ENCODE measurements around the gene ARHGAP28.

Gene ARHGAP28

GRCh38 chr18:6956999-6957398 is 227.5 kb downstream of the ARHGAP28 start:
- TF ChIP-seq, protein P1, sequence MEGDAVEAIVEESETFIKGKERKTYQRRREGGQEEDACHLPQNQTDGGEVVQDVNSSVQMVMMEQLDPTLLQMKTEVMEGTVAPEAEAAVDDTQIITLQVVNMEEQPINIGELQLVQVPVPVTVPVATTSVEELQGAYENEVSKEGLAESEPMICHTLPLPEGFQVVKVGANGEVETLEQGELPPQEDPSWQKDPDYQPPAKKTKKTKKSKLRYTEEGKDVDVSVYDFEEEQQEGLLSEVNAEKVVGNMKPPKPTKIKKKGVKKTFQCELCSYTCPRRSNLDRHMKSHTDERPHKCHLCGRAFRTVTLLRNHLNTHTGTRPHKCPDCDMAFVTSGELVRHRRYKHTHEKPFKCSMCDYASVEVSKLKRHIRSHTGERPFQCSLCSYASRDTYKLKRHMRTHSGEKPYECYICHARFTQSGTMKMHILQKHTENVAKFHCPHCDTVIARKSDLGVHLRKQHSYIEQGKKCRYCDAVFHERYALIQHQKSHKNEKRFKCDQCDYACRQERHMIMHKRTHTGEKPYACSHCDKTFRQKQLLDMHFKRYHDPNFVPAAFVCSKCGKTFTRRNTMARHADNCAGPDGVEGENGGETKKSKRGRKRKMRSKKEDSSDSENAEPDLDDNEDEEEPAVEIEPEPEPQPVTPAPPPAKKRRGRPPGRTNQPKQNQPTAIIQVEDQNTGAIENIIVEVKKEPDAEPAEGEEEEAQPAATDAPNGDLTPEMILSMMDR (IDR thresholded peaks at IDR 0.05; ENCODE audit: low read depth, low read length, missing control alignments) = no peak
- DNase-seq (ENCODE audit: low read depth) = no peak
- no peak overlapping the region for H3K4me3 ChIP-seq (ENCODE audit: low read depth, low read length)

DNA sequence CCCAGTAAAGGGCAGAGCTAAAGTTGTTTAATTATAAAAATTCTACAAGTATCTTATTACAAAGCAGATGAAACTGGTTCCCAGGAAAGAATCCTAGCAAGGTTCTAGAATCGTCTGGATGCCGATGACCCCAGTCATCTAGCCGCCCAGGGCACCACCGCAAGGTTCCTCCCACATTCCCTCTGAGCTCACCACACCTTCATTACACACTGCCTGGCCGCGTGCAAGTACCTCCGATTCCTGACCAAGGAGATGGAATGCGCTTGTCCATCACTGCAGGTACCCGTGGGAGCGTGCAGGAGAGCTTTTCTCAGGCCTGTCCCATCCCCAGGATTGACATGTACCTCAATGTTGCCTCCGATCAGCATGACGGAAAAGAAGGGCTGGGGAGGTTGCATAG is 229.6 kb downstream of the ARHGAP28 start:
- no peak overlapping the region for H3K4me3 ChIP-seq (ENCODE audit: low read depth, low read length)
- TF ChIP-seq, protein P1 (IDR thresholded peaks at IDR 0.05; ENCODE audit: low read depth, low read length, missing control alignments) = no peak
- DNase-seq (ENCODE audit: low read depth) = no peak

- TF ChIP-seq, protein P1 (IDR thresholded peaks at IDR 0.05; ENCODE audit: low read depth, low read length, missing control alignments) = no peak
- no peak for DNase-seq (ENCODE audit: low read depth)
- no peak overlapping the region for H3K4me3 ChIP-seq (ENCODE audit: low read depth, low read length)
These were observed 230.6 kb downstream of the ARHGAP28 start for GRCh38 chr18:6960124-6960523.

- no peak overlapping the region for H3K4me3 ChIP-seq (ENCODE audit: low read depth, low read length)
- TF ChIP-seq, protein P1 (IDR thresholded peaks at IDR 0.05; ENCODE audit: low read depth, low read length, missing control alignments) = no peak
- DNase-seq (ENCODE audit: low read depth) = no peak
These were observed 231.1 kb downstream of the ARHGAP28 start for GRCh38 chr18:6960656-6961055.

DNA sequence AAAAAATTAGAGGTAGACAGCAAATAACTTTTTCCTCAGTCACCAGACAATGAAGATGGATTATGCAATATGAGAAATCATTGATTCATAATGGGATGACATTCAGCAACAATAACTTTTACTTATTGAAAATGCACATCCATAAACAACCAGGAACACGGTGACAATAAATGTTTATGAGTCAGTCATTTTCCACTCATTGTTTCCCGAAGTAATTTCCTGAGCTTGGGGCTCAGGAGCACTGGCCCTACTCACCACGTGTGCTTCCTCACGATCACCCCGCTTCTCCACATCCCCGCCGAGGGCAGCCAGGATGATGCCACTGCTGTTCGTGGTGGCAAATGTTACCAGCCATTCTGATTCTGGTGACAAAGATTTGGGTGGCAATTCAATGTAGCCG is 231.8 kb downstream of the ARHGAP28 start:
- TF ChIP-seq, protein P1 (IDR thresholded peaks at IDR 0.05; ENCODE audit: low read depth, low read length, missing control alignments) = no peak
- no peak overlapping the region for H3K4me3 ChIP-seq (ENCODE audit: low read depth, low read length)
- DNase-seq (ENCODE audit: low read depth) = no peak

- TF ChIP-seq, protein P1 (IDR thresholded peaks at IDR 0.05; ENCODE audit: low read depth, low read length, missing control alignments) = no peak
- no peak for DNase-seq (ENCODE audit: low read depth)
These were observed 233.3 kb downstream of the ARHGAP28 start for GRCh38 chr18:6962571-6963451.

More at GRCh38 chr18:6962571-6963451, 233.3 kb downstream of the ARHGAP28 start:
- H3K4me3 ChIP-seq (ENCODE audit: low read depth, low read length) = no peak overlapping the region
